ENCODE data around the gene SRSF6. TPM values are rescaled to one million over a fixed set of nuclear protein-coding genes. Genes with fewer than 3 reads are reported as not detected.

SRSF6 gene
- 20.0 and 26.5 TPM in 2 replicates for total RNA-seq

DNA sequence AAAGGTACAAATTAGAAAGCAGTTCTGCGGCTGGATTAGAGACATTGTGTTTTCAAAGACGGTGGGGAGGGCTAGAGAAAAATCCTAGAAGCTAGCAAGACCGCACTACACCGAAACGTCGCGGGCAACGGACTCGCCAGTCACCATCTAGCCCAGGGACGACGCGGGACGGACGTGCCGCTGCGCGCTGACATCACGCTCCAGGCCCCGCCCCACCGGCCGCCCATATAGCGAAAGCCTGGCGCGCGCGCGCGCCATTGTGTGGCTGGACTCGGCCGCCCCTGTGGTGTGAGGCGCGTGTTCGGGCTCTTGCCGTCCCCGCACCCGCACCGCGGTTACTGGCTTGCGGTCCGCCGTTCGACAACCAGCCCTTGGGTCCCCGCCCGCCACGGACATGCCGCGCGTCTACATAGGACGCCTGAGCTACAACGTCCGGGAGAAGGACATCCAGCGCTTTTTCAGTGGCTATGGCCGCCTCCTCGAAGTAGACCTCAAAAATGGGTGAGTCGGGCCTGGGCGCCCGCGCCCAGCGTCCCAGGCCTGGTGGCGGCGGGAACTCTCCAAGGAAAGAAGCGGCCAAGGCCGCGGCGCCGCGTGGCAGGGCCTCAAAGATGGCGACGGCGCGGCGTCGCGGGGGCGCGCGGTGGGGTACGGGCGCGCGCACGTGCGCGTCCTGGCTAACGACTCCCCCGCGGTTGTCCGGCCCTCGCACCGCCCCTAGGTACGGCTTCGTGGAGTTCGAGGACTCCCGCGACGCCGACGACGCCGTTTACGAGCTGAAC lies at the start of gene SRSF6:
Gene SRSF6, plus strand, starts transcription at position 257 of the 782 bp plus-strand sequence. Its CDS starts 138 bp downstream, at position 395.

GRCh38 chr20:43507150-43508080 lies 49.7 kb downstream of the SRSF6 start, which contains the start of gene L3MBTL1:
TSS of gene L3MBTL1 (plus strand) at chr20:43507697. CDS start at chr20:43513504, 5,807 bp downstream.

Other genes with a start within 250 kb of the SRSF6 start
- 3.6 and 5.5 TPM in 2 replicates for gene L3MBTL1, start 49.8 kb downstream of the SRSF6 start, total RNA-seq
- gene SGK2, start 101.1 kb downstream of the SRSF6 start, total RNA-seq: 0.21 and 1.4 TPM in 2 replicates
- 15.3 and 17.6 TPM in 2 replicates for gene IFT52, start 133.0 kb downstream of the SRSF6 start, total RNA-seq
- gene MYBL2, start 209.2 kb downstream of the SRSF6 start, total RNA-seq: 0.21 and 3.1 TPM in 2 replicates

All from tracheal epithelial cell (primary cell).